Trophoblast cell (in vitro differentiated cells and primary cell): ENCODE data around the gene PPTC7.

Experiments used
- DNase-seq, 2 donors: peaks; one replicate each; pipeline ENCODE4 v3.0.0-alpha.2; 2016
- H2AFZ ChIP-seq: 2 replicates; pipeline ENCODE4 v1.6.1; 2013; ENCODE audit warnings: low read length, moderate library complexity, mild to moderate bottlenecking; ENCODE audit not compliant: insufficient read depth, poor library complexity
- H2AK5ac ChIP-seq: 2 replicates; pipeline ENCODE4 v1.6.1; 2013; ENCODE audit warnings: mild to moderate bottlenecking, low read length
- H2BK120ac ChIP-seq: 2 replicates; pipeline ENCODE4 v1.6.1; 2013; ENCODE audit warnings: low read length, mild to moderate bottlenecking, moderate library complexity; ENCODE audit not compliant: insufficient read depth, poor library complexity
- H2BK12ac ChIP-seq: 2 replicates; pipeline ENCODE4 v1.6.1; 2013; ENCODE audit warnings: mild to moderate bottlenecking, low read length, moderate library complexity
- H2BK5ac ChIP-seq: 2 replicates; pipeline ENCODE4 v1.6.1; 2013; ENCODE audit warnings: low read length, low read depth, moderate library complexity, mild to moderate bottlenecking; ENCODE audit not compliant: poor library complexity
- H3K14ac ChIP-seq: 2 replicates; pipeline ENCODE4 v1.6.1; 2013; ENCODE audit warnings: mild to moderate bottlenecking, low read length
- H3K18ac ChIP-seq: 2 replicates; pipeline ENCODE4 v1.6.1; 2013; ENCODE audit warnings: mild to moderate bottlenecking, low read length
- H3K23ac ChIP-seq: 2 replicates; pipeline ENCODE4 v1.6.1; 2013; ENCODE audit warnings: low read length
- H3K27ac ChIP-seq: 2 replicates; pipeline ENCODE4 v1.5.1; 2013; ENCODE audit warnings: low read depth, mild to moderate bottlenecking, inconsistent platforms, low read length, moderate library complexity
- H3K27me3 ChIP-seq: 2 replicates; pipeline ENCODE4 v1.6.1; 2013; ENCODE audit warnings: inconsistent platforms, mild to moderate bottlenecking, low read length, moderate library complexity; ENCODE audit not compliant: insufficient read depth
- H3K36me3 ChIP-seq, 2 experiments: 1 replicate in 1 of 2; 2 replicates in 1 of 2; pipeline ENCODE4 v1.6.1; 2013; ENCODE audit warnings: low read length in 2 of 2, mild to moderate bottlenecking in 2 of 2, moderate library complexity in 1 of 2; ENCODE audit not compliant: insufficient read depth in 2 of 2, control insufficient read depth in 1 of 2
- H3K4ac ChIP-seq: 2 replicates; pipeline ENCODE4 v1.6.1; 2013; ENCODE audit warnings: low read depth, mild to moderate bottlenecking, low read length, moderate library complexity
- H3K4me1 ChIP-seq, 2 experiments: 1 replicate in 1 of 2; 2 replicates in 1 of 2; pipeline ENCODE4 v1.6.1; 2013; ENCODE audit warnings: low read length in 2 of 2, mild to moderate bottlenecking in 2 of 2, moderate library complexity in 1 of 2; ENCODE audit not compliant: insufficient read depth in 2 of 2, control insufficient read depth in 1 of 2
- H3K4me2 ChIP-seq: 2 replicates; pipeline ENCODE4 v1.6.1; 2013; ENCODE audit warnings: inconsistent platforms, mild to moderate bottlenecking, low read length, moderate library complexity
- H3K4me3 ChIP-seq: 2 replicates; pipeline ENCODE4 v1.5.1; 2013; ENCODE audit warnings: mild to moderate bottlenecking, low read depth, low read length, inconsistent platforms
- H3K79me1 ChIP-seq: one replicate; pipeline ENCODE4 v1.6.1; 2013; ENCODE audit warnings: low read length
- H3K79me2 ChIP-seq: 2 replicates; pipeline ENCODE4 v1.6.1; 2013; ENCODE audit warnings: low read length, mild to moderate bottlenecking; ENCODE audit not compliant: control insufficient read depth, insufficient read depth, poor library complexity
- H3K9ac ChIP-seq: 2 replicates; pipeline ENCODE4 v1.6.1; 2013; ENCODE audit warnings: mild to moderate bottlenecking, low read length
- H3K9me3 ChIP-seq: 2 replicates; pipeline ENCODE4 v1.6.1; 2013; ENCODE audit warnings: low read depth, mild to moderate bottlenecking, control low read depth, inconsistent platforms, low read length; ENCODE audit not compliant: insufficient read depth
- H4K12ac ChIP-seq: 2 replicates; pipeline ENCODE4 v1.6.1; 2013; ENCODE audit warnings: low read depth, mild to moderate bottlenecking, low read length, moderate library complexity
- H4K8ac ChIP-seq: 2 replicates; pipeline ENCODE4 v1.6.1; 2013; ENCODE audit warnings: low read depth, mild to moderate bottlenecking, low read length, moderate library complexity
- H4K91ac ChIP-seq: one replicate; pipeline ENCODE4 v1.6.1; 2013; ENCODE audit warnings: low read depth, mild to moderate bottlenecking, low read length, moderate library complexity
- WGBS: extraction: QIAGEN DNeasy Blood & Tissue Kit; methylation state at CpG from one replicate; pipeline ENCODE4 v1.1.7; 2013; ENCODE audit warnings: missing lambda C conversion rate; ENCODE audit not compliant: insufficient read length, insufficient coverage; ENCODE audit errors: extremely low coverage; 5-methylcytosine and 5-hydroxymethylcytosine counted together

PPTC7 gene

GRCh38 chr12:110616471-110617115, 33.5 kb upstream of the PPTC7 start:
- H4K12ac ChIP-seq = no peak overlapping the region
- H4K8ac ChIP-seq = no peak overlapping the region
- H2AK5ac ChIP-seq = no peak overlapping the region
- H3K4me2 ChIP-seq = no peak overlapping the region
- H3K36me3 ChIP-seq = no peaks in the 10 kb centered on the region
- peaks cover 2 to 3% of the 10 kb centered on the region in 2 experiments for H3K4me1 ChIP-seq
- H3K4ac ChIP-seq = no peak overlapping the region
- no peak overlapping the region for H3K4me3 ChIP-seq
- no peak overlapping the region for H3K23ac ChIP-seq
- no peaks in the 10 kb centered on the region for H3K9me3 ChIP-seq
- H3K14ac ChIP-seq = no peak overlapping the region
- no peak overlapping the region for H3K18ac ChIP-seq
- H3K79me1 ChIP-seq = peaks cover 2% of the 10 kb centered on the region
- no peak for DNase-seq
- H2BK5ac ChIP-seq = no peak overlapping the region
- no peak overlapping the region for H2BK12ac ChIP-seq
- no peaks in the 10 kb centered on the region for H3K79me2 ChIP-seq
- H2AFZ ChIP-seq = no peak overlapping the region
- H4K91ac ChIP-seq = no peak overlapping the region
- H3K9ac ChIP-seq = no peak overlapping the region
- no peaks in the 10 kb centered on the region for H3K27me3 ChIP-seq
- WGBS = no CpG with 5 or more reads among the region's 5 CpGs
- H3K27ac ChIP-seq = no peak overlapping the region
- H2BK120ac ChIP-seq = no peak overlapping the region

GRCh38 chr12:110615171-110615570, 32.1 kb upstream of the PPTC7 start:
- Histone ChIP-seq H3K14ac (no peak overlapping the region), H3K36me3 (no peaks in the 10 kb centered on the region), H2BK12ac (no peak overlapping the region), H2BK120ac (no peak overlapping the region), H3K4me3 (no peak overlapping the region), H4K12ac (no peak overlapping the region), H3K18ac (no peak overlapping the region), H2AFZ (no peak overlapping the region), H3K27ac (no peak overlapping the region), H3K23ac (no peak overlapping the region), H4K91ac (no peak overlapping the region), H3K4me2 (no peak overlapping the region), H3K9ac (no peak overlapping the region), H3K9me3 (no peaks in the 10 kb centered on the region), H3K27me3 (no peaks in the 10 kb centered on the region), H3K79me2 (no peaks in the 10 kb centered on the region), H4K8ac (no peak overlapping the region), H3K4me1 (peaks cover 2 to 3% of the 10 kb centered on the region in 2 experiments), H3K4ac (no peak overlapping the region), H3K79me1 (peaks cover 2% of the 10 kb centered on the region), H2BK5ac (no peak overlapping the region), H2AK5ac (no peak overlapping the region)
- WGBS = no CpG with 5 or more reads among the region's 8 CpGs
- DNase-seq = no peak

- Histone ChIP-seq H3K27ac (no peak within 1 kb of the TSS), H3K23ac (no peak within 1 kb of the TSS), H3K36me3 (no peaks in the 10 kb centered on the region), H3K9ac (peak within 1 kb of the TSS; percentile 62), H3K14ac (peak within 1 kb of the TSS; percentile 71), H3K18ac (peak within 1 kb of the TSS; percentile 76), H2BK12ac (no peak within 1 kb of the TSS), H2AFZ (peak within 1 kb of the TSS; percentile 97), H3K4me2 (peak within 1 kb of the TSS; percentile 85), H3K4ac (no peak within 1 kb of the TSS), H3K27me3 (no peaks in the 10 kb centered on the region), H4K12ac (peak within 1 kb of the TSS; percentile 78), H2AK5ac (no peak within 1 kb of the TSS), H4K8ac (peak within 1 kb of the TSS; percentile 93), H3K79me1 (peaks cover 2% of the 10 kb centered on the region), H2BK120ac (peak within 1 kb of the TSS; percentile 28), H2BK5ac (no peak within 1 kb of the TSS), H3K4me1 (peaks cover 2 to 3% of the 10 kb centered on the region in 2 experiments), H3K9me3 (no peaks in the 10 kb centered on the region), H4K91ac (peak within 1 kb of the TSS; percentile 45), H3K79me2 (no peaks in the 10 kb centered on the region), H3K4me3 (peak within 1 kb of the TSS; percentile 78)
- peak; percentile 96 to 97 for DNase-seq
- no CpG with 5 or more reads among the region's 60 CpGs for WGBS
Observed at GRCh38 chr12:110613771-110614684, 30.9 kb upstream of the PPTC7 start, which contains the start of gene TCTN1. TSS of gene TCTN1 (plus strand) at chr12:110614129. CDS start at chr12:110614183, 54 bp downstream.

GRCh38 chr12:110613071-110613770, 30.1 kb upstream of the PPTC7 start:
- no peak overlapping the region for H2AK5ac ChIP-seq
- H3K23ac ChIP-seq = no peak overlapping the region
- peak overlapping the region; percentile 90 for H4K8ac ChIP-seq
- no peak overlapping the region for H3K18ac ChIP-seq
- peak overlapping the region; percentile 62 for H3K14ac ChIP-seq
- peak overlapping the region; percentile 31 for H4K12ac ChIP-seq
- H3K9me3 ChIP-seq = no peaks in the 10 kb centered on the region
- H2BK5ac ChIP-seq = no peak overlapping the region
- H3K79me1 ChIP-seq = peaks cover 2% of the 10 kb centered on the region
- H3K9ac ChIP-seq = no peak overlapping the region
- no peak overlapping the region for H3K4me3 ChIP-seq
- no peaks in the 10 kb centered on the region for H3K36me3 ChIP-seq
- H3K4ac ChIP-seq = no peak overlapping the region
- peak overlapping the region; percentile 77 for H3K4me2 ChIP-seq
- no peak overlapping the region for H2BK120ac ChIP-seq
- H3K27me3 ChIP-seq = no peaks in the 10 kb centered on the region
- no peak overlapping the region for H2BK12ac ChIP-seq
- H3K27ac ChIP-seq = no peak overlapping the region
- peak overlapping the region; percentile 45 for H4K91ac ChIP-seq
- H3K4me1 ChIP-seq = peaks cover 2 to 3% of the 10 kb centered on the region in 2 experiments
- no CpG with 5 or more reads among the region's 23 CpGs for WGBS
- no peaks in the 10 kb centered on the region for H3K79me2 ChIP-seq
- DNase-seq = peak in 1 of 2 donors; percentile 4
- peak overlapping the region; percentile 89 for H2AFZ ChIP-seq
